Myocyte (in vitro differentiated cells): Measurements from ENCODE around the gene KRT76. TPM values are rescaled to one million over a fixed set of nuclear protein-coding genes. Genes with fewer than 3 reads are reported as not detected.
A peak's percentile ranks its signal among the peaks of the same experiment; 100 is the strongest.
"Not testable (repeated sequence)": the region's sequence is repeated elsewhere in the genome, so short reads cannot be mapped to it uniquely, and the experiment has no call there.

Source experiments
- DNase-seq: peaks from one replicate; pipeline ENCODE4 v3.0.0-alpha.2; 2012; ENCODE audit warnings: low read depth
- total RNA-seq: library from RNA; depleted of rRNA; stranded (reverse); fragments of >200 nt; gene quantifications from 2 replicates; pipeline ENCODE4 v1.2.3, GENCODE V29; 2014

Gene KRT76
- total RNA-seq, 1 donor from 2014 or later: not detected

DNA sequence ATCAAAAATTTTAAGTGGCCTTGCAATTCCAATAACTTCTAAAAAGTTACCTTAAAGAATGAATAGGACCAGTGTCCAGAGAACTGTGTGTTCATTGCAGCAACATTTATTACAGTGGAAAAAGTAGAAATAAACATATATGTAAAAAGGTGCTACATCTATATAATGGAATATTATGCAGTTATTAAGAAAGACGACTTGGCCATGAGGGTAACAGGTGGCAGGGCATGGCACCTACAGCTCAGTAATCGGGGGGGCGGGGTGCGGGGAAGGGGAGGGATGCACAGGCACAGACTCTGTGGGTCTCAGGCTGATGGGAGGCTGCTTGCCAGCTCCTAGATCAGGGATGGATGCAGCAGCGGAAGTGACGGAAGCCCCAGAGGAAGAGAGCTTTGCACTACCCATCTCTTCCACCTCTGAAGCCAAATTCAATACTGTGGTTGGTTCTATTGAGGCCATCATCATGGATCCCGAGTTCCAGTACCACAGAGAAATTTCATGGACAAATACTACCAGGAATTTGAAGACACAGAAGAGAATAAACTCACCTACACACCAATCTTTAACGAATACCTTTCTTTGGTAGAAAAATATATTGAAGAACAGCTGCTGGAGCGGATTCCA lies 14.0 kb downstream of the KRT76 start:
- no peak for DNase-seq

DNA sequence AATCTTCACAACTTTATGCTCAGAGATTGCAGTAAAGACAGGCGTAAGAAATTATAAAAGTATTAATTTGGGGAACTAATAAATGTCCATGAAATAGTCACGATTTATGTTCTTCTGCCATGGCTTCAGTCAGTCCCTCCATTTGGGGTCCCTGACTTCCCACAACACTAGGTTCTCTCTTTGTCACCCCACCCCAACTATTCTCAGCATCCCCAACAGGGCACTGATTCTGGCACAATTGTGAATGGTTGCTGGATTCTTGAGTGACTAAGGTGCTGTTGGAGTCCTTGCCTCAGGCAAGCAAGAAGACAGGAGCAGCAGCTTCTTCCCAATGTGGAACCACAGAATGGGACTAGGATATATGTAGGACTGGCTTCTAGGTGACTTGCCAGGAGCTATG lies 15.3 kb downstream of the KRT76 start:
- DNase-seq: no peak

DNA sequence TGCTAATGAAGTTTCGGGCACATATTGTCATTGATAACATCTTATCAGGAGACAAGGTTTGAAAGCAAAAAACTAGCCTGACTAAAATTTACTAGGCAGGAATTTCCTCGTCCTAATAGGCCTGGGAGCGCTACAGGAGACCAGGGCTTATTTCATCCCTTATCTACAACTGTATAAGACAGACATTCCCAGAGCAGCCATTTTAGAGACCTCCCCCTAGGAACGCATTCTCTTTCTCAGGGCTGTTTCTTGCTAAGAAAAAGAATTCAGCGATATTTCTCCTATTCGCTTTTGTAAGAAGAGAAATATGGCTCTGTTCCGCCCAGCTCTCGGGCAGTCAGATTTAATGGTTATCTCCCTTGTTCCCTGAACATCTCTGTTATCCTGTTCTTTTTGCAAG lies 15.9 kb downstream of the KRT76 start:
- DNase-seq: not testable (repeated sequence)

DNA sequence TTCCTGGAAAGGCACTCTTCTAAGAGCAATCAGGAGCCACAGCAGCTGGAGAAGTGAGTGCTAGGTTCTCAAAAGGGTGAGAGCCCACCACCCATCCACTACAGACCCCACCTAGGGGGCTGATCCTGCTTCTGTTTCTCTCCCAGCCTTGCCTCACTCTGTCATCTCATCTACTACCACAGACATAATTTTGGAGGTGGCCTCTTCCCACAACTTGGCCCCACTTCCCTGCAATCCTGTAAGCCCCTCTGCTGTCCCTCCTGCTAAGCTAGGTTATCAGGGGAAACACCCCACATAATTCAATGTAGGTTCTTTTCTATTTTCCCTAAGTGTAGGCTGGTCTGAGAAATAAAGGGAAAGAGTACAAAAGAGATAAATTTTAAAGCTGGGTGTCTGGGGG lies 16.5 kb downstream of the KRT76 start:
- no peak for DNase-seq

GRCh38 chr12:52759695-52760094 lies 17.4 kb downstream of the KRT76 start:
- no peak for DNase-seq

DNA sequence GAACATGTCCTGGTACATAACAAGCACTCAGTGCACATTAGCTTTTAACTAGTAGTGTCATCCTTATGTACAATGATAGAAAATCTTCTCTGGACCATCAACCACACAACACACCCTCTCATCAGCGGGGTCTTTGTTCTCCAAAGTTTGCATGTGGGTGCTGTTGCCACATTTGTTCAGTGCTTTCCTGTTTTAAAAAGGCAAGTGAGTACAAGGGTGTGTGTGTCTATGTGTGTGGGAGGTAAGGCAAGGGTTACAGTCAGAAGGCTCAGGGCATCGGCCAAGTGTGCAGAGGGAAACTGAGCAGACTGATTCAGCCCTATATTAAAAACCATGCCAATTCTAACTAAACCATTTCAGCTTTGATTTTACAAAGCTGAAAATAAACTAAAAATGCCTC lies 17.9 kb downstream of the KRT76 start:
- no peak for DNase-seq

DNA sequence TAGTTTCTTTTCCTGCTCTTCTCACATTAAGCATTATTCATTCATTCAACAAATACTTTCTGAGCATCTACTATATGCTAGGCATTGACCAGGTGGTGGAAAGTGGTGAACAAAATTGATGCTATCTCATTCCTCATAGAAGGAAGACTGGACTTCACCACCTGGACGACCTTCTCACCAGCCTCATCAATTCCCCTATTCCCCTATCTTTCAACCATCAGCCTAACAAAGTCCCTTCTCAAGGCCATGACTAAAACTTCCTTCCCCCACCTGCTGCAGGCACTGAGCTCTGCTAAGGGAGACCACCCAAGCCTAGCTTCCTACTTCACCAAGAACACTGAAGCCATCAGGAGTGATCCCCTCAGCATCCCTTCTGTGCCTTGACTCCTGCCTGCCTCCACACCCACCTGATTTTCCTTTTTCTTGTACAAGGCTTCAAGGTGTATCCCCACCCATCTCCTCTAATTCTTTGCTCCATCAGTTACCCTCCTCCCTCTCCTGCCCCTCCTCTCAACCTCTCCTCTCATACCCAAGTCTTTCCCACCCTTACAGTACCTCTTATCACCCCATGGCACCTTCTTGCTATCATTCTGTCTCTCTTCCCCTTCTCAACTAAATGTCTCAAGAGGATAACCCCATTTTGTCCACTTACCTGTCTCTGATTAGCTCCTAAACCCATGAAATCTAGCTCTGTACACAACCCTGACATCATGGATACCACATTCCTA lies 19.5 kb downstream of the KRT76 start:
- DNase-seq: no peak

GRCh38 chr12:52756281-52756960 lies 20.7 kb downstream of the KRT76 start:
- no peak for DNase-seq

GRCh38 chr12:52755533-52755932 lies 21.6 kb downstream of the KRT76 start:
- DNase-seq: no peak

GRCh38 chr12:52754135-52754534 lies 23.0 kb downstream of the KRT76 start:
- DNase-seq: no peak

GRCh38 chr12:52753283-52753682 lies 23.9 kb downstream of the KRT76 start:
- DNase-seq: no peak

- DNase-seq: no peak
Observed at GRCh38 chr12:52752516-52752915, 24.6 kb downstream of the KRT76 start.

GRCh38 chr12:52751795-52752194 lies 25.4 kb downstream of the KRT76 start:
- no peak for DNase-seq

DNA sequence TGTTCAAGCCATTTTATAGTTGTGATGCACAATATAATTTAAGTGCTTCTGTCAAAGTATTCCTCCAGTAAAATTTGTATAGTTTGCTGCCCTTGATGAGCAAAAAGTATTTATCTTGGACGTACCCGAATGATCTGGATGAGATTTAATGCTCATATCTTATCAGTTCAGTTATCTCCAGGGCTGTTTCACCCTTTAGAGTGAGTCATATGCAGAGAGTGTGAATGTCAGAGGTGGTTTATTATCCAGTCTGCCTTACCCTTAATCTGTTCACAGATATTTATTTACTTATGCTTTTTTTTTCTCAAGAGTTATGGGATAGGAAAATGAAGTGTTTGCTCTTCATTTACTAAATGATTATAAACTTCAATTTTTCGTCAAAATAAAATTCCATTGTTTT lies 26.6 kb downstream of the KRT76 start:
- DNase-seq: not testable (repeated sequence)

- DNase-seq: no peak
Observed at GRCh38 chr12:52749827-52750226, 27.3 kb downstream of the KRT76 start.

DNA sequence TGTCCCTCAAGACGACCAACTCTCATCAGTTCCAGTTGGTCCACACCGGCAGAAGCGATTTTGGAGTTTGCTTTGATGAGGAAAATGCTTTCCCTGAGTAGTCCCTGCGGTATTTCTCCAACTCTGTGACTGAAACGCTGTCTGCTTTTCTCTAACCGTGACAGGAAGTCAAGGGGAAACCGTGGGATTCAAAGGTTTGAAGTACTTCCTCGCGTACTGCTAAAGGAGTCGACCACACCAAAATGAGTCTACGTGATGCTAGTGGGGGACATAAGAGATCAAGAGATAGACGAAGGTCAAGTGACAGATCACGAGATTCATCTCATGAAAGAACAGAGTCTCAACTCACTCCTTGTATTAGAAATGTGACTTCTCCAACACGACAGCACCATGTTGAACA lies 28.6 kb downstream of the KRT76 start:
- no peak for DNase-seq

DNA sequence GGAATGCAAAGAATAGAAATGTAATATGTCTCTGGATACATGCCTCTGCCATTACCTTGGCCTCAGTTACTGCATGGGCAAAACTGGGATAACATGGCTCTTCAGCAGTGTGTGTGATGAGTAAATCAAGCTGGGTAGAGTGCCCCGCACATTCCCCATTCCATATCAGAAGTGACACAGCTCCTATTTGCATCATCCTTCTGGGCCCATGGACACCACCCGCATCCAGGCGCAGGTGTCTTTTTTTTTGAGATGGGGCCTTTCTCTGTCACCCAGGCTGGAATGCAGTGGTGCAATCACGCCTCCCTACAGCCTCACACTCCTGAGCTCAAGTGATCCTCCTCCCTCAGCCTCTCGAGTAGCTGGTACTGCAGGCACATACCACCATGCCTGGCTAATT lies 31.6 kb downstream of the KRT76 start:
- DNase-seq: no peak

GRCh38 chr12:52744493-52745156 lies 32.5 kb downstream of the KRT76 start:
- no peak for DNase-seq

- DNase-seq: no peak
Observed at GRCh38 chr12:52742822-52743457, 34.2 kb downstream of the KRT76 start.

GRCh38 chr12:52742196-52742580 lies 35.0 kb downstream of the KRT76 start:
- DNase-seq: no peak

GRCh38 chr12:52741375-52742195 lies 35.6 kb downstream of the KRT76 start:
- peak; percentile 70 for DNase-seq
